Activated T-helper 2 cell treated with anti-CD3 and anti-CD28 coated beads, Interferon-gamma antibody, Interleukin-2, Interleukin-4, amounts not matched to agents 10 μg/mL and 5 μg/mL and 100 μg/mL, durations not matched to agents 14 hours and 24 hours and 36 hours (primary cell): ENCODE results near the gene ARHGAP27. TPM values are rescaled to one million over a fixed set of nuclear protein-coding genes. Genes with fewer than 3 reads are reported as not detected.
"Not testable (repeated sequence)": the region's sequence is repeated elsewhere in the genome, so short reads cannot be mapped to it uniquely, and the experiment has no call there.

ENCODE experiments used
- DNase-seq: peaks from one replicate; pipeline ENCODE4 v3.0.0; 2021; ENCODE audit warnings: low spot score
- H3K27ac Mint-ChIP-seq: one replicate; pipeline ENCODE4 v1.8.0; 2021; ENCODE audit warnings: mixed read lengths
- H3K27me3 Mint-ChIP-seq: one replicate; pipeline ENCODE4 v1.8.0; 2021; ENCODE audit warnings: low read depth, mixed read lengths
- H3K36me3 Mint-ChIP-seq: one replicate; pipeline ENCODE4 v1.8.0; 2021; ENCODE audit warnings: low read depth, mixed read lengths
- H3K4me1 Mint-ChIP-seq: one replicate; pipeline ENCODE4 v1.8.0; 2021; ENCODE audit warnings: low read depth, mixed read lengths
- H3K4me3 Mint-ChIP-seq: one replicate; pipeline ENCODE4 v1.8.0; 2021; ENCODE audit warnings: low read depth, mild to moderate bottlenecking, moderate library complexity, mixed read lengths
- H3K9me3 Mint-ChIP-seq: one replicate; pipeline ENCODE4 v1.8.0; 2021; ENCODE audit warnings: mixed read lengths
- intact Hi-C: fragments of 100-400 bp; cut with micrococcal nuclease; formaldehyde crosslinking; loops from one replicate; pipeline ENCODE4 v1.15.1; 2023
- total RNA-seq: library from RNA; stranded (reverse); gene quantifications from 2 replicates; pipeline ENCODE4 v1.2.3, GENCODE V29; 2022

Gene ARHGAP27
- total RNA-seq, 1 donor from 2014 or later = 58.0 TPM

DNA sequence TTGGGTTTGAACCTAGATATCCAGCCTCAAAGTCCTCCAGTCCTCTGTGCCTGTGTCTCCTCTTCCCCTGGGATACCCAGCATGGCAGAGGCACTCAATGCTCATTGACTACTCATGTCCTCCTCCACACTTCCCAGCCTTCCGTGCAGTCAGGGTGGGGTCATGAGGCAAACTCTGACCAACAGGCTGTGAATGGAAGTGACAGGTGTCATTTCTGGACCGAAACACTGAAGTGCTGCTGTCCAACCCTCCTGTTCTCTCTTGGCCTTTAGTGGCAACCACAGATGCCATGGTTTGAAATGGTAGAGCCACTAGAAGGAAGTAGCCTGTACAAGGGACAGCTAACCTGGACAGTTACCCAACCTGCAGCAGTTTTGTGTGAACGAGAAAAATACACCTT lies 69.2 kb downstream of the ARHGAP27 start:
- no peak overlapping the region for H3K4me3 Mint-ChIP-seq
- H3K27me3 Mint-ChIP-seq = peaks cover 21% of the 10 kb centered on the region
- DNase-seq = no peak
- no peaks in the 10 kb centered on the region for H3K36me3 Mint-ChIP-seq
- peaks cover 6% of the 10 kb centered on the region for H3K9me3 Mint-ChIP-seq
- H3K4me1 Mint-ChIP-seq = no peaks in the 10 kb centered on the region
- intact Hi-C loops = no loop called here
- H3K27ac Mint-ChIP-seq = no peak overlapping the region

GRCh38 chr17:45361976-45362375 lies 70.7 kb downstream of the ARHGAP27 start:
- no peak for DNase-seq
- peaks cover 6% of the 10 kb centered on the region for H3K9me3 Mint-ChIP-seq
- intact Hi-C loops = no loop called here
- no peaks in the 10 kb centered on the region for H3K36me3 Mint-ChIP-seq
- no peak overlapping the region for H3K4me3 Mint-ChIP-seq
- peaks cover 3% of the 10 kb centered on the region for H3K4me1 Mint-ChIP-seq
- H3K27me3 Mint-ChIP-seq = peaks cover 20% of the 10 kb centered on the region
- H3K27ac Mint-ChIP-seq = no peak overlapping the region

DNA sequence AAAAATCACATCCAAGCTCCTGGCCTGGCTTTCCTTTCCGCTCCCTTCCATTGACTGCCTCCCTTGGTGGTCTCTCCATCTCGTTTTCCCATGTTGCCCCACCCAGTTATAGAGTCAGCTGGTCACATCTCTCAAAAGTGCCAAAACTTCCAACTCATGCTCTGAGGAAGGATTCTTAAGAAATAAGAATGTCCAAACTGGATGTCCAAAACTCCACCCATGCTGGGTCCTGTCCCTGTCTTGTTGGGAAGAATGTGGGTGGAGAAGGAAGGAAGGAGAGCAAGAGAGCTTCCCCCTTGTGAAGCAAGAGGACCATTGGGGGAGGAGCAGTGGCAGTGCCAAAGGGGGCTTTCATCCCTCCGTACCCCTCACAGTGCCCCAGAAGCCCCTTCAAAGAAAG lies 71.2 kb downstream of the ARHGAP27 start:
- Mint-ChIP-seq H3K27ac (no peak overlapping the region), H3K4me3 (no peak overlapping the region), H3K36me3 (no peaks in the 10 kb centered on the region), H3K4me1 (peaks cover 3% of the 10 kb centered on the region), H3K27me3 (peaks cover 16% of the 10 kb centered on the region), H3K9me3 (peaks cover 6% of the 10 kb centered on the region)
- no peak for DNase-seq
- intact Hi-C loops = no loop called here

DNA sequence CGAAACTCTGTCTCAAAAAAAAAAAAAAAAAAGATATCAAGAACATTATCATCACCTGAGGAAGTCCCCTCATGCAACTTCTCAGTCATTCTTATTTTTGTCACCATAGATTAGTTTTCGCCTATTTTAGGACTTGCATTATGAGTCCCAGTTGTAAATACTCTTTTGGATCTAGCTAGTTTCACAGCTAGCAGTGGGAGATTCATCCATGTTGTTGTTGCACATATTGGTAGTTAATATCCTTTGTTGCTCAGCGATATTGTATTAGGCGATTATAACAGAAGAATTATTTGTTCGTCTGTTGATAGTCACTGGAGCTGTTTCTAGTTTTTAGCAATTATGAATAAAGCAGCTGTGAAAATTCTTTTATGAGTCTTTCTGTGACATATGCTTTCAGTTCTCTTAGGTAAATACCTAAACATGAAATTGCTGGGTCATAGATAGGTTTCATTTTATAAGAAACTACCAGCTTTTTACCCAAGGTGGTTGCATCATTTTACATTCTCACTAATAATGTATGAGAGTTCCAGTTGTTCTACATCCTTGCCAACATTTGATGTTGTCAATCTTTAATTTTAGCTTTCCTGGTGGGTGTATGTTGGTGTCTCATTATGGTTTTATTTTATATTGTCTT lies 75.2 kb downstream of the ARHGAP27 start:
- Mint-ChIP-seq H3K27me3 (peaks cover 16% of the 10 kb centered on the region), H3K4me1 (peaks cover 11% of the 10 kb centered on the region), H3K27ac (no peak overlapping the region), H3K9me3 (peaks cover 4% of the 10 kb centered on the region), H3K4me3 (no peak overlapping the region), H3K36me3 (no peaks in the 10 kb centered on the region)
- DNase-seq = no peak
- intact Hi-C loops = no loop called here

- Mint-ChIP-seq H3K27me3 (peaks cover 18% of the 10 kb centered on the region), H3K36me3 (no peaks in the 10 kb centered on the region), H3K4me3 (no peak overlapping the region), H3K4me1 (peaks cover 19% of the 10 kb centered on the region), H3K27ac (no peak overlapping the region), H3K9me3 (peaks cover 17% of the 10 kb centered on the region)
- no peak for DNase-seq
- intact Hi-C loops = no loop called here
These were observed 77.6 kb downstream of the ARHGAP27 start for GRCh38 chr17:45355087-45355486.

- no peak overlapping the region for H3K4me3 Mint-ChIP-seq
- intact Hi-C loops = loop anchor here (2.0 kb wide), 1 partner anchor 36 kb away; the partner anchor contains the start of gene MAP3K14
- H3K36me3 Mint-ChIP-seq = no peaks in the 10 kb centered on the region
- peaks cover 22% of the 10 kb centered on the region for H3K27me3 Mint-ChIP-seq
- no peak for DNase-seq
- H3K27ac Mint-ChIP-seq = peak overlapping the region; percentile 47
- H3K4me1 Mint-ChIP-seq = peaks cover 19% of the 10 kb centered on the region
- peaks cover 17% of the 10 kb centered on the region for H3K9me3 Mint-ChIP-seq
These were observed 79.6 kb downstream of the ARHGAP27 start for GRCh38 chr17:45353043-45353442.

DNA sequence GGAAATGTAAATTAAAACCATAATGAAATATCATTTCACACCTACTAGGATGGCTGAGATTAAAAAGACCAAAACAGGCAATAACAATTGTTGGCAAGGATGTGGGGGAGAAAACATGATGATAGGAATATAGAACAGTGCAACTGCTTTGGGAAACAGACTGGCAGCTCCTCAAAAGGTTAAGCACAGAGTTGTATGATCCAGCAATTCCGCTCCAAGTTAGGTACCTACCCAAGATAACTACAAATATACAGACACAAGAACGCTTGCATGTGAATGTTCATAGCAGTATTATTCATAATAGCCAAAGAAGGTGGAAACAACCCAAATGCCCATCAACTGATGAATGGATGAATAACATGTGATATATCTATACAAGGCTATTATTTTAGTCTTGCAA lies 80.8 kb downstream of the ARHGAP27 start:
- no peak for DNase-seq
- intact Hi-C loops = loop anchor here (2.0 kb wide), 1 partner anchor 35 kb away; the partner anchor contains the start of gene MAP3K14
- H3K4me3 Mint-ChIP-seq = no peak overlapping the region
- H3K9me3 Mint-ChIP-seq = peaks cover 17% of the 10 kb centered on the region
- no peak overlapping the region for H3K27ac Mint-ChIP-seq
- H3K36me3 Mint-ChIP-seq = no peaks in the 10 kb centered on the region
- peaks cover 22% of the 10 kb centered on the region for H3K27me3 Mint-ChIP-seq
- peaks cover 17% of the 10 kb centered on the region for H3K4me1 Mint-ChIP-seq

DNA sequence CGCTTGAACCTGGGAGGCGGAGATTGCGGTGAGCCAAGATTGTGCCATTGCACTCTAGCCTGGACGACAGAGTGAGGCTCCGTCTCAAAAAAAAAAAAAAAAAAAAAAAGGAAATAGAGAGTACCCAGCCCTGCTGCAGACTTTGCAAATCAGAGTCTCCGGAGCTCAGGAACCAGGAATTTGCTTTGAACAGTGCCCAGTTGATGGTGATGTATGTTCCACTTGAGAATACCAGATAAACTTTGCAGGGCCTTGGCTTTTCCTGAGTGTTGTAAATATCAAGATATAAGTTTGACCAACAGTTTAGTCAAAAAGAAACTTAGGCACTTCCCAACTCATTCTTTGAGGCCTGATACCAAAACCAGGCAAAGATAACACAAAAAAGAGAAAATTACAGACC lies 85.2 kb downstream of the ARHGAP27 start:
- Mint-ChIP-seq H3K36me3 (no peaks in the 10 kb centered on the region), H3K4me1 (peaks cover 9% of the 10 kb centered on the region)

GRCh38 chr17:45346216-45347015 lies 86.3 kb downstream of the ARHGAP27 start:
- no peak overlapping the region for H3K27ac Mint-ChIP-seq
- intact Hi-C loops = no loop called here
- peaks cover 5% of the 10 kb centered on the region for H3K9me3 Mint-ChIP-seq
- peaks cover 16% of the 10 kb centered on the region for H3K27me3 Mint-ChIP-seq
- H3K36me3 Mint-ChIP-seq = no peaks in the 10 kb centered on the region
- no peak for DNase-seq
- no peak overlapping the region for H3K4me3 Mint-ChIP-seq
- peaks cover 2% of the 10 kb centered on the region for H3K4me1 Mint-ChIP-seq

More for the DNA sequence above, 85.2 kb downstream of the ARHGAP27 start:
- Mint-ChIP-seq H3K27me3 (peaks cover 16% of the 10 kb centered on the region), H3K27ac (no peak overlapping the region), H3K4me3 (no peak overlapping the region), H3K9me3 (peaks cover 12% of the 10 kb centered on the region)
- intact Hi-C loops = no loop called here
- no peak for DNase-seq

GRCh38 chr17:45345554-45346215 lies 87.0 kb downstream of the ARHGAP27 start:
- peaks cover 10% of the 10 kb centered on the region for H3K27me3 Mint-ChIP-seq
- H3K4me1 Mint-ChIP-seq = no peaks in the 10 kb centered on the region
- H3K9me3 Mint-ChIP-seq = no peaks in the 10 kb centered on the region
- no peak overlapping the region for H3K4me3 Mint-ChIP-seq
- H3K27ac Mint-ChIP-seq = no peak overlapping the region
- intact Hi-C loops = no loop called here
- DNase-seq = no peak
- no peaks in the 10 kb centered on the region for H3K36me3 Mint-ChIP-seq

GRCh38 chr17:45345246-45345553 lies 87.5 kb downstream of the ARHGAP27 start:
- Mint-ChIP-seq H3K27me3 (peaks cover 8% of the 10 kb centered on the region), H3K4me3 (no peak overlapping the region), H3K4me1 (no peaks in the 10 kb centered on the region), H3K9me3 (no peaks in the 10 kb centered on the region), H3K36me3 (no peaks in the 10 kb centered on the region), H3K27ac (no peak overlapping the region)
- DNase-seq = no peak
- intact Hi-C loops = no loop called here

- not testable (repeated sequence) for H3K27ac Mint-ChIP-seq, DNase-seq, H3K9me3 Mint-ChIP-seq, H3K4me1 Mint-ChIP-seq, H3K4me3 Mint-ChIP-seq, H3K27me3 Mint-ChIP-seq, H3K36me3 Mint-ChIP-seq
- intact Hi-C loops = loop anchor here (5.0 kb wide), 1 partner anchor 33 kb away; no protein-coding TSS in a partner anchor
These were observed 88.6 kb downstream of the ARHGAP27 start for GRCh38 chr17:45343967-45344664.
